Endometrial microvascular endothelial cells (primary cell): Measurements from ENCODE around the gene CAPN3. TPM values are rescaled to one million over a fixed set of nuclear protein-coding genes. Genes with fewer than 3 reads are reported as not detected.
"Not testable (repeated sequence)": the region's sequence is repeated elsewhere in the genome, so short reads cannot be mapped to it uniquely, and the experiment has no call there.

Experiments used
- in situ Hi-C: cut with HindIII; loops from 2 replicates; pipeline ENCODE4 v1.10.0; 2017; ENCODE audit warnings: low sequenced_read_pairs, low pct_unique_long_range_greater_than_20kb; ENCODE audit errors: inconsistent ontology term
- total RNA-seq: library from RNA; depleted of rRNA; stranded (reverse); fragments of >200 nt; gene quantifications from one replicate; pipeline ENCODE4 v1.2.3, GENCODE V29; 2015; ENCODE audit errors: inconsistent ontology term

CAPN3 gene
- total RNA-seq = 0.09 TPM

DNA sequence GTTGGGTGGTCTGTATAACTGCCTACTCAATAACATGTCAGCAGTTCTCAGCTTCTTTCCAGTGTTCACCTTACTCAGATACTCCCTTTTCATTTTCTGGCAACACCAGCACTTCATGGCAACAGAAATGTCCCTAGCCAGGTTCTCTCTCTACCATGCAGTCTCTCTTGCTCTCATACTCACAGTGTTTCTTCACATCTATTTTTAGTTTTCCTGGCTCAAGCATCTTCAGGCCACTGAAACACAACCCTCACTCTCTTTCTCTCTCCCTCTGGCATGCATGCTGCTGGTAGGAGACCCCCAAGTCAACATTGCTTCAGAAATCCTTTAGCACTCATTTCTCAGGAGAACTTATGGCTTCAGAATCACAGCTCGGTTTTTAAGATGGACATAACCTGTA, at the start of gene CAPN3:
TSS of gene CAPN3 (plus strand) at position 253 of the 400 bp plus-strand sequence. CDS start 305 bp downstream, outside the sequence.
- in situ Hi-C loops = no loop called here

DNA sequence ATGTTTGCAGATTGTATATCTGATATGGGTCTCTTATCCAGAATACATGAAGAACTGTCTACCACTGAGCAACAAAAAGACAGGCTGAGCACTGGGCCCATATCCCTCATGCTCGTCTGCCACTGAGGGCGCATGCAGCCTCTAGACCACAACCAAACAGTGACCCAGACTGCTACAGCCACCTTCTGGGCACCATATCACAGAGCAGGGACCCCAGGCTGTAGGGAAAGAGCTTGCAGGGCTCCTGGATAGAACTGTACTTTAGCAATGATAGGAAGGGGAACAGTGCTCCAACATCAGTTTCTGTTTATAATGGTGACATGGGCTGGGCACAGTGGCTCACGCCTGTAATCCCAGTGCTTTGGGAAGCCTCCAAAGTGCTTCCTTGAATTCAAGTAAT, 45.8 kb upstream of the CAPN3 start:
- in situ Hi-C loops = no loop called here

DNA sequence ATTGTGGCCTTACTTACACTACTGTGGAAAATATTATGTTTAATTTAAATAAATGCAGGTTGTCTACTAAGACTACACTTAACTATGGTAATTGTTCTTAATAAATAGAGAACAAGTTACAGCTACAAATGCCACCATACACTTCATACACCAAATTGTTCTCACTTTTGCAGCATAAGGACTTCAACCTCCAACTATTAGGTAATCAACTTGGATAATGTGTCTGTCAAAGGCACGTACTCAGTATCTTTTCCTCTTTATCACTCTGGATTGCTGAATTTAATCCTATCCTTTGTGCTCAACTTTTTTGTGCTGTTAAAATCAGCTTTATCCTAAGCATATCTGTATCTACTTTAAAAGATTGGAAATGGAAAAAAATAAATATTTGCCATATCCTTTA, 44.5 kb upstream of the CAPN3 start:
- in situ Hi-C loops = no loop called here

DNA sequence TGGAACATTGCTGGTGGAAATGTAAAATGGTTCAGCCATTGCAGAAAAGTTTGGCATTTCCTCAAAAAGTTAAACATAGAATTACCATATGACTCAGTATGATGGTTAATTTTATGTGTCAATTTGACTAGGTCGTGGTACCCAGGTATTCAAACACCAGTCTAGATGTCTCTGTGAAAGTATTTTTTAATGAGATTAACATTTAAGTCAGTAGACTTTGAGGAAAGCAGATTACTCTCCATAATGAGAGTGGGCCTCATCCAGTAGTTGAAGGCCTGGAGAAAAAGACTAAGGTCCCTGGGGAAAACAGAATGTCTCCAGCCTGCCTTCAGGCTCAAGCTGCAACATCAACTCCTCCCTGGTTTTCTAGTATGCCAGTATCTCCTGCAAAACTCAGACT, 43.8 kb upstream of the CAPN3 start:
- in situ Hi-C loops = no loop called here

DNA sequence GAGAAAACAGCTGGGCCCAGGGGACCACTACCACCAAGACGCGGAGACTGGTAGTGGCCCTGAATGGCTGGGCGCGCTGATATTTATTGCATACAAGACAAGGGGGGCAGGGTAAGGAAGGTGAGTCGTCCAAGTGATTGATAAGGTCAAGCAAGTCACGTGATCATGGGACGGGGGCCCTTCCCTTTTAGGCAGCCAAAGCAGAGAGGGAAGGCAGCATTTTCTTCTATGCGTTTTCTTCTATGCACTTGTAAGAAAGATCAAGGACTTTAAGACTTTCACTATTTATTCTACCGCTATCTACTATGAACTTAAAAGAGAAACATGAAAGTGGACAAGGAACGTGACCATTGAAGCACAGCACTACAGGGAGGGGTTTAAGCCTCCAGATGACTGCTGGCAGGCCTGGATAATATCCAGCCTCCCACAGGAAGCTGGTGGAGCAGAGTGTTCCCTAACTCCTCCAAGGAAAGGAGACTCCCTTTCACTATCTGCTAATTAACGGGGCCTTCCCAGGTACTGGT, 43.0 kb upstream of the CAPN3 start:
- in situ Hi-C loops = not testable (repeated sequence)

DNA sequence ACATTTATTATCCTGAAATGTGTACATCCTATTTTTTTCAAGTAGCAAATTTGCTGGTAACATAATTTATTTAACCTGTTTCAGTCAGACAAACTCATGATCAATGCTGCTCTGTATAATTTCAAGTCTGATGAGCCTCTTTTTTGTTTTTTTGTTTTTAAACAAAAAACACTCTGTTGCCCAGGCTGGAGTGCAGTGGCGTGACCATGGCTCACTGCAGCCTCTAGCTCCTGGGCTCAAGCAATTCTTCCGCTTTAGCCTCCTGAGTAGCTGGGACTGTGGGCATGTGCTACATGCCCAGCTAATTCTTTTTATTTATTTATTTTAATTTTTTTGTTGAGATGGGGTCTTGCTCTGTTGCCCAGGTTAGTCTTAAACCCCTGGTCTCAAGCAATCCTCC, 40.1 kb upstream of the CAPN3 start:
- in situ Hi-C loops = no loop called here

DNA sequence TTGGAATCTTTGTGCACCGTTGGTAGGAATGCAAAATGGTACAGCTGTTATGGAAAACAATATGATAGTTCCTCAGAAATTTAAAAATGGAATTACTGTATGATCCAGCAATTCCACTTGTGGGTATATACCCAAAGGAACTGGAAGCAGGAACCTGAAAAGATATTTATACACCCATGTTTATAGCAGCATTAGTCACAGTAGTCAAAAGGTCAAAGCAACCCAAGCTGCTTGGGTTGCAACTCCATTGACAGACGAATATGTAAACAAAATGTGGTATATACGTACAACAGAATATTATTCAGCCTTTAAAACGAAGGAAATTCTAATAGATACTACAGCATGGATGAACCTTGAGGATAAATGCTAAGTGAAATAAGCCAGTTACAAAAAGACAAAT, 35.0 kb upstream of the CAPN3 start:
- in situ Hi-C loops = no loop called here

DNA sequence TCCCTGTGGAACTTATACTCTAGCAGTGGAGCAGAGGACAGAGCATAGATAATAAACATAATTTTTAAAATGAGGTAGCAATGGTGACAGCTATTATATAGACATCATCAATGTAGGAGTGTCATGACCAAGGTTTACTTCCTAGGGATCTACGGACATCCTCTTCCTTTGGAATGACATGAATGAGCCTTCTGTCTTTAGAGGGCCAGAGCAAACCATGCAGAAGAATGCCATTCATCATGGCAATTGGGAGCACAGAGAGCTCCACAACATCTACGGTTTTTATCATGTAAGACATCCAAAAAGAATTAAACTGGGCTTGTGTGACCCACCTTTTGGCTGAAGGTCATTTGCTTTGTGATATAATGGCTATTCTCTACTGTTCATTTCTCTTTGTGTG, 30.1 kb upstream of the CAPN3 start:
- in situ Hi-C loops = no loop called here

DNA sequence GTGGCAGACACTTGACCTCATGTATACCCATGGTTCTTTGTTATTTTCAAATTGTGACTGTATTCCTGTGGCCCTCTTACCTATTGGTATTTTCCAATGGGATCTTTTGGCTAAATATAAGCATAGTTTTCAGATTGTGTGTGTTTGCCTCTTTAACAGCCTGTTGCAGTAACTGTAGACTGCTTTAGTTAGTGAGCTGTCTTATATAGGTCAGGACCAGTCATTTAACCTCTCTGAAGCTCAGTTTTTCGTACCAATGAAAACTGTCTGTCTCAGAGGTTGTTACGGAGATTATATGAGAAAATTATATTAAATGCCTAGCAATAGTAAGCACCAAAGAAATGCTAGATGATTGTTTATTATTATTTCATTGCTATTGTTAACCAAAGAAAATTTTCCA, 29.3 kb upstream of the CAPN3 start:
- in situ Hi-C loops = no loop called here

DNA sequence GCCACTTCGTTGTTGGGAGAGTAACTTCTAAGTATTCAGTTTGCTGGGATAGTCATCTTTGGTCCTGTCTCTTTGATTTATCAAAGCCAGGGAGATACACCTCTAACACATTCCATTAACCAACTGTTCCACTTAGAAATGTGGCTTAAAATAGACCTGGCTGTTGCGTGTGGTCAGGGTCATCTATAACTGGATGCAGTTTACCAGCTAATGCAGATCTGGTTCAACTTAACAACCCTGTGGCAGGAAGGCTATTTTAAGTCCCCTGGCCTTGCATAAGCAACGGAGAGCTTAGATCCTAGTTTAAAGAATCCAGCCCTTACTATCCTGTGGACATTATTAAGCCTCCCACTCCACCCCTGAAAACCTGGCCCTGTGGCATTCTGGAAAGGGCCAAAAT, 28.1 kb upstream of the CAPN3 start:
- in situ Hi-C loops = no loop called here

DNA sequence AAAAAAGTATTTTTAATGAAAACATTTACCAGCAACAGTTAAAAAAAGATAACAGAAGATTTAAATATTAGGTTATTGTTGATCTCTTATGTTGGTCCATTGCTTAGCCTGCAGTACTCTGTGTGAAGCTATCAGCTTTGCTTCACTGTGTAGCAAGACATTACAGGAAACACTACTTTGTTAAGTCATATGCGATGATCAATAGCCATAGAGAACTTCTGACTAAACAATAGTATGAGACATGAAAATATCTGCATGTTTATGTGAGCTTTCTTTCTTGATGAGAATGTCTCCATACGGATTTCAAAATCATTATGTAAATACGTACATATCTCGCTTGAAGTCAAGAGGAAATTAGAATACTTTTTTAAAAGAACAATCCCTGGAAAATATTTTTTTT, 27.0 kb upstream of the CAPN3 start:
- in situ Hi-C loops = no loop called here

DNA sequence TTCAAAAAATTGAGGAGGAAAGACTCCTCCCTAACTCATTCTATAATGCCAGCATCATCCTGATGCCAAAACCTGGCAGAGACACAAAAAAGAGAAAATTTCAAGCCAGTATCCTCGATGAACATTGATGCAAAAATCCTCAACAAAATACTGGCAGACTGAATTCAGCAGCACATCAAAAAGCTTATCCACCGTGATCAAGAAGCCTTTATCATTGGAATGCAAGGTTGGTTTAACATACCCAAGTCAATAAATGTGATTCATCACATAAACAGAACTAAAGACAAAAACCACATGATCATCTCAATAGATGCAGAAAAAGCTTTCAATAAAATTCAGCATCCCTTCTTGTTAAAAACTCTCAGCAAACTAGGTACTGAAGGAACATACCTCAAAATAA, 24.2 kb upstream of the CAPN3 start:
- in situ Hi-C loops = no loop called here

DNA sequence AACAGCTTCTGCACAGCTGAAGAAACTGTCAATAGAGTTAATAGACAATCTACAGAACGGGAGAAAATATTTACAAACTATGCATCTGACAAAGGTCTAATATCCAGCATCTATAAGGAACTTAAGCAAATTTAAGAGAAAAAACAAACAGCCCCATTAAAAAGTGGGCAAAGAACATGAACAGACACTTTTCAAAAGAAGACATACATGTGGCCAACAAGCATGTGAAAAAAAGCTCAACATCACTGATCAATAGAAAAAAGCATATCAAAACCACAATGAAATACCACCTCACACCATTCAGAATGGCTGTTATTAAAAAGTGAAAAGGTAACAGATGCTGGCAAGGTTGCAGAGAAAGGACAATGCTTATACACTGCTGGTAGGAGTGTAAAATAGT, 22.7 kb upstream of the CAPN3 start:
- in situ Hi-C loops = not testable (repeated sequence)

DNA sequence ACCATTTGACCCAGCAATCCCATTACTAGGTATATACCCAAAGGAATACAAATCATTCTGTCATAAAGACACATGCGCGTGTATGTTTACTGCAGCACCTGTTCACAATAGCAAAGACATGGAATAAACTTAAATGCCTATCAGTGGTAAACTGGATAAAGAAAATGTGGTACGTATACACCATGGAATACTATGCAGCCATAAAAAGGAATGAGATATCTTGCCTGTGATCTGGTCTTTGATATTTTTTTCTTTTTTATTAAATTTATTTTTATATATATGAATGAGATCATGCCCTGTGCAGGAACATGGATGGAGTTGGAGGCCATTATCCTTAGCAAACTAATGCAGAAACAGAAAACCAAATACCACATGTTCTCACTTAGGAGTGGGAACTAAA, 22.2 kb upstream of the CAPN3 start:
- in situ Hi-C loops = not testable (repeated sequence)

DNA sequence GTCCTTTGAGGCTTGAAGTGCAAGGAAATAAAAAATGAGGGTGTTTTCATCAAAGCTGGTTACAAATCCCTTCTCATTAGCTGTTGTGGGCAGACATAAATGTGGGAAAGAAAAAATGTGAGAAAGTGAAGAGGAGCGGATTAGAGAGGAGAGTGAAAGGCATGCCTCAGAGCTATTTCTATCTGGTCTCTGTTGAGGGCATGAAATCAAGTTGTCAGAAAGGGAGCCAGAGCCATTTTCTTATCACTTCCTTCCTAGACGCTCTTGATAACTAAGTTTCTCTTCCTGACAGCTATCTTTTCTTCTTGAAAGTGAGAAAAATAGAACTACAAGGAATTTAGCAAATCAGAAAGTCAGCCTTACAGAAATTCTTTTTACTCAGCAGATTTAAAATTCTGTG, 20.8 kb upstream of the CAPN3 start:
- in situ Hi-C loops = no loop called here

DNA sequence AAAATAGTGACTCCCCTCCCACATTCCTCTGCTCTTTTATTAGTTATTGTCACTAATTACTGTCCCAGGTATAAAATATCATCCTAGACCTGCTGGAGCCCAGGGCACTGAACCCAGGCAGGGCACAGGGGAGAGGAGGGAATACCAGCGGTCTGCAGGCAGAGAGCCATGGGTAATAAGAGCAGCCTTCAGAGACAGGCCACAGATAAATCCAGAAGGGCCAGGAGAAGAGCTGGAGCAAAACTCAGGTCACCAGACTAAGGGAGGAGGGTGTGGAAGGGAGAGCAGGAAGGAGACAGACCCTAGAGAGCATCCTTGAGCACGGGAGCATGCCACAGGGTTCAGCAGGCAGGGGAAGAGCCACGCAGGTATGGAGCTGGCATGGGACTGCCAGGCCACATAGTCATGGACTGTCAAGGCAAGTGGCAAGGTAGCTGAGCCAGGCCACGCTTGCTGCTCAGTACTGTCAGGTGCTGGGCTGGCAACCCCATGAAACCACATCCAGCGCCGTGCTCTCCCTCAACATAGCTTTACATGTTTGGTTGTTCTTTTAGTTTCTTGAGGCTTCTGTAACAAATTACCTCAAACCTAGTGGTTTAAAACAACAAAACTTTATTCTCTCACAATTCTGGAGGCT, 15.6 kb upstream of the CAPN3 start:
- in situ Hi-C loops = no loop called here

DNA sequence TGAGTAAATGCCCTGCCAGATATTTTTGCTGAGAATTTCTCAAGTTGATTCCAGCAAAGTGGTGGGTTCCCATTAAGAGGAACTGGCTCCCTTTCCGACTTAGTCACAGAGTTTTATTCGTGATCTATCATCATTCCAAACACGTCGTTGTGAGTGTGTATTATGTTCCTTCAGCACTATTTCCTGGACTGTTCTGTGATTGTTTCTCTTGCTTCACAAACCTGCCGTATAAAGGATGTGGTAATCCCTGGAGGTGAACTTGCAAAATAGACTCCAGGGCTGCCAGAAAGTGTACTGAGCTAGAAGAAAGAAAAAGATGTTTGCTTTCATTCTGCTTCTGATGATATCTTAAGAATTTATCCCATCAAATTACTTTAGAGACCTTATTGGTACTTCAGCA, 14.5 kb upstream of the CAPN3 start:
- in situ Hi-C loops = no loop called here

DNA sequence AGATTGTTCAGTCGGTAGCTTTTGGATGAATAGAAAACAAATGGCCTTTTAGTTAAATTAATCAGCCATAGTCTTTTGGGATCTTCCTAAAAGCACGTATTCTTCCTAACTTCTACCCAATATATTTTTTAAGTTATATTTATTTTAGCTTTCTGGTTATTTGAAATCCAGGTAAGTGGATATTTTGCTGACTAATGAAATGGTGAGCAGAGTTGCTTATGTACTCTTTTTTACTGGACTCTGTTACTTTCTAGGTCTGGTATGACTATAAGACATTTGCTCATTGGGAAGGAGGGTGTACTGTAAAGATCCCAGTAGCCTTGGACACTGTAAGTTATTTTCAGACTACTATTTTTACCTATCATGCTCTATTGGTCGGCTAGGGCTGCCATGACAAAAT, 13.8 kb upstream of the CAPN3 start:
- in situ Hi-C loops = no loop called here

DNA sequence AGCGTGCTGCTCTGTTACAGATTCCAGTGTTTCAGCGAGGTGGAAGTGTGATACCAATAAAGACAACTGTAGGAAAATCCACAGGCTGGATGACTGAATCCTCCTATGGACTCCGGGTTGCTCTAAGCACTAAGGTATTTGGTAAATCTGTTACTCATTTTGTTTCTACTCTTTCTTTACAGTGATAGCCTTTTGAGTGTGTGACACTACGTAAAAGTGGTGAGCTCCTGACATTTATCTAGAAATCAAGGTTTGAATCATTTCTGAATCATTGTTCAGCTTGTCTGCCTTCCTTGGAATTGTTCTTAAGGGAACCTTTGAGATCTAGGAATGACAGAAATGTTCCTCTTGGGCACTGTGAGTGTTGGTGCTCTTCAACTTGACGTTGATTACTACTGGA, 11.2 kb upstream of the CAPN3 start:
- in situ Hi-C loops = no loop called here

DNA sequence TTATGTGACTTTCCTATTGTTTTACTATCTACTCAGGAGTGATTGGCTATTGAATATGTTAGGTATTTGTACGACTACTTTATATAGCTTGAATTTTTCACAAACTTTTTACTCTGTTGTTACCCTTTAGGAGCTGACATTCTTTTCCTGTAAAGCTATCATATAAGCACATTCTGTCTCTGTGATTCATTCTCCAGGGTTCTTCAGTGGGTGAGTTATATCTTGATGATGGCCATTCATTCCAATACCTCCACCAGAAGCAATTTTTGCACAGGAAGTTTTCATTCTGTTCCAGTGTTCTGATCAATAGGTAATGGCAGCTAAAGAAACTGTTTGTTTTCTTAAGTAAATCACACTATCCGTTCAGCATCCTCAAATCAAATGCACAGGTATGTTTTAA, 10.1 kb upstream of the CAPN3 start:
- in situ Hi-C loops = no loop called here

DNA sequence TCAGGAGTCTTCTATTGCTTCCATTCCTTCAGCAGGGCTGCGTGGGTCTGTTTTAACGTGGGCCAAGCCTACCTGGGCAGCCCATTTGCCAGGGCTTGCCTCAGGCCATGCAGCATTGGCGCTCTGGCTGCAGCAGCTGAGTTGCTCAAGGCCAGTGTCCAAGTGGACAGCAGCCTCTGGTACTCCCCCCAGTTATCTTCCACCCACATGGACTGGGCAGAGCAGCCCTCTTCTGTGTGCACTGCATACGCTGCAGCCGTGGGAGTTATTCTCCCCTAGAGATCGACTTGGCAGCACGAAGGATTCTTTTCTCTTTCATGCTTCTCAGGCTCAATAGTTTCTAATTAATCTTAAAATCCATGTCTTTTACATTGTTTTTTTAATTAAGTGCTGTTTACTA, 6.9 kb upstream of the CAPN3 start:
- in situ Hi-C loops = no loop called here
